Transverse colon (tissue), 4 donors: ENCODE data around the gene LSM3. TPM values are rescaled to one million over a fixed set of nuclear protein-coding genes. Genes with fewer than 3 reads are reported as not detected.

Source experiments
- DNase-seq: peaks from one replicate; pipeline ENCODE4 v3.0.0-alpha.2; 2019
- H3K27ac ChIP-seq, 4 donors: fragments of 200-600 bp; sonication (generic); 2 replicates each; pipeline ENCODE4 v1.5.1; 2016 to 2018; ENCODE audit warnings: inconsistent platforms in 4 of 4
- H3K27me3 ChIP-seq: fragments of 200-600 bp; sonication (generic); 2 replicates; pipeline ENCODE4 v1.5.1; 2017; ENCODE audit warnings: inconsistent platforms
- H3K36me3 ChIP-seq, 4 donors: fragments of 200-600 bp; sonication (generic); 2 replicates each; pipeline ENCODE4 v1.5.1; 2017 to 2019; ENCODE audit warnings: inconsistent platforms in 4 of 4
- H3K4me1 ChIP-seq, 4 donors: fragments of 200-600 bp; sonication (generic); 2 replicates each; pipeline ENCODE4 v1.5.1; 2017 to 2020; ENCODE audit warnings: inconsistent platforms in 4 of 4
- H3K4me3 ChIP-seq, 4 donors: fragments of 200-600 bp; sonication (generic); 1 replicate in 1 of 4; 2 replicates in 3 of 4; pipeline versions ENCODE4 v1.5.1 to v1.6.1; 2017 to 2019; ENCODE audit warnings: inconsistent platforms in 4 of 4
- H3K9me3 ChIP-seq, 2 donors: fragments of 200-600 bp; sonication (generic); 2 replicates each; pipeline ENCODE4 v1.5.1; 2017 to 2019; ENCODE audit warnings: inconsistent platforms in 2 of 2
- CTCF ChIP-seq, 5 experiments: fragments of 200-600 bp in 3 of 5; fragments of 450-650 bp in 2 of 5; sonication (generic) in 3 of 5; IDR thresholded peaks; 1 replicate in 2 of 5; 2 replicates in 3 of 5; pipeline ENCODE4 v1.5.1; 2016 to 2017; ENCODE audit warnings: antibody characterized with exemption in 5 of 5, inconsistent platforms in 3 of 5, mild to moderate bottlenecking in 2 of 5, moderate library complexity in 1 of 5
- EP300 ChIP-seq: sonication (generic); formaldehyde crosslinking; IDR thresholded peaks from one replicate; pipeline ENCODE4 v1.6.1; 2017; ENCODE audit warnings: antibody characterized with exemption, low read depth
- POLR2A ChIP-seq: fragments of 450-650 bp; IDR thresholded peaks from one replicate; pipeline ENCODE4 v1.6.1; 2016; ENCODE audit warnings: antibody characterized with exemption, mild to moderate bottlenecking, moderate library complexity
- POLR2AphosphoS5 ChIP-seq, 3 donors: sonication (generic); formaldehyde crosslinking; IDR thresholded peaks; one replicate each; pipeline ENCODE4 v1.6.1; 2016; ENCODE audit warnings: antibody characterized with exemption in 3 of 3
- WGBS, 2 donors: methylation state at CpG; one replicate each; pipeline ENCODE4 v1.1.5; 2018; ENCODE audit warnings: low coverage in 1 of 2; 5-methylcytosine and 5-hydroxymethylcytosine counted together
- in situ Hi-C, 4 donors: fragments of 200-750 bp; cut with MboI; loops; one replicate each; pipeline versions ENCODE4 v1.15.0 to v1.15.1; 2017; ENCODE audit warnings: low sequenced_read_pairs in 3 of 4, low pct_ligation_motif_present in 1 of 4, low pct_unique_long_range_greater_than_20kb in 1 of 4
- intact Hi-C: fragments of 100-400 bp; cut with DNase I; formaldehyde crosslinking; loops from one replicate; pipeline ENCODE4 v1.15.1; 2023; ENCODE audit warnings: low total_unique reads
- total RNA-seq, 4 donors: library from RNA; depleted of rRNA; stranded (reverse); fragments of >200 nt; gene quantifications; one replicate each; pipeline ENCODE4 v1.1.0, GENCODE V29; 2016

Gene LSM3
- total RNA-seq, 4 donors from 2014 or later: 5.6 to 9.6 (median 8.0) TPM

GRCh38 chr3:14216257-14217048 lies 37.8 kb downstream of the LSM3 start:
- intact Hi-C loops (no loop called here), in situ Hi-C loops (no loop called here)
- Histone ChIP-seq H3K4me3 (peak overlapping the region in 1 of 4 donors; percentile 16), H3K9me3 (peaks cover 1 to 9% of the 10 kb centered on the region in 2 donors), H3K27me3 (no peaks in the 10 kb centered on the region), H3K36me3 (no peaks in the 10 kb centered on the region), H3K27ac (peak overlapping the region in 1 of 4 donors; percentile 55), H3K4me1 (peaks cover 0 to 16% (median 9%) of the 10 kb centered on the region in 4 donors)
- no peak for TF ChIP-seq POLR2A
- no peak for TF ChIP-seq CTCF (IDR thresholded peaks at IDR 0.05)
- no peak for TF ChIP-seq EP300
- TF ChIP-seq POLR2AphosphoS5 (IDR thresholded peaks at IDR 0.05): no peak
- 81 to 83% methylated on average over 6 to 22 of the region's 22 CpGs for WGBS, 2 donors
- DNase-seq: no peak

- H3K9me3 ChIP-seq: peaks cover 9 to 15% of the 10 kb centered on the region in 2 donors
- peaks cover 0 to 16% (median 8%) of the 10 kb centered on the region in 4 donors for H3K4me1 ChIP-seq
- no peak for TF ChIP-seq POLR2AphosphoS5 (IDR thresholded peaks at IDR 0.05)
- no peak for TF ChIP-seq POLR2A
- TF ChIP-seq EP300: no peak
- TF ChIP-seq CTCF (IDR thresholded peaks at IDR 0.05): no peak
- H3K27me3 ChIP-seq: no peaks in the 10 kb centered on the region
- H3K27ac ChIP-seq: no peak overlapping the region
- intact Hi-C loops: no loop called here
- no peak for DNase-seq
- no peak overlapping the region for H3K4me3 ChIP-seq
- in situ Hi-C loops: no loop called here
- no peaks in the 10 kb centered on the region for H3K36me3 ChIP-seq
These were observed 39.7 kb downstream of the LSM3 start for GRCh38 chr3:14218355-14218754.

- Histone ChIP-seq H3K27ac (no peak overlapping the region), H3K4me3 (no peak overlapping the region), H3K9me3 (peaks cover 9 to 15% of the 10 kb centered on the region in 2 donors), H3K36me3 (no peaks in the 10 kb centered on the region), H3K27me3 (no peaks in the 10 kb centered on the region), H3K4me1 (peaks cover 0 to 15% (median 6%) of the 10 kb centered on the region in 4 donors)
- in situ Hi-C loops (no loop called here), intact Hi-C loops (no loop called here)
- WGBS, 2 donors: 78 to 89% methylated on average over 1 of the region's 1 CpG
- no peak for DNase-seq
- TF ChIP-seq EP300: no peak
- TF ChIP-seq POLR2AphosphoS5 (IDR thresholded peaks at IDR 0.05): no peak
- TF ChIP-seq POLR2A: no peak
- TF ChIP-seq CTCF (IDR thresholded peaks at IDR 0.05): no peak
These were observed 42.3 kb downstream of the LSM3 start for GRCh38 chr3:14220933-14221332.

- Histone ChIP-seq H3K27me3 (no peaks in the 10 kb centered on the region), H3K4me1 (peaks cover 0 to 22% (median 12%) of the 10 kb centered on the region in 4 donors), H3K27ac (no peak overlapping the region), H3K9me3 (peaks cover 9 to 15% of the 10 kb centered on the region in 2 donors), H3K36me3 (no peaks in the 10 kb centered on the region), H3K4me3 (no peak overlapping the region)
- TF ChIP-seq POLR2A: no peak
- TF ChIP-seq EP300: no peak
- TF ChIP-seq CTCF (IDR thresholded peaks at IDR 0.05): no peak
- TF ChIP-seq POLR2AphosphoS5 (IDR thresholded peaks at IDR 0.05): no peak
- 70 to 90% methylated on average over 1 of the region's 1 CpG for WGBS, 2 donors
- DNase-seq: no peak
- intact Hi-C loops (no loop called here), in situ Hi-C loops (no loop called here)
These were observed 43.3 kb downstream of the LSM3 start for GRCh38 chr3:14221902-14222301.
